Activated CD8-positive, alpha-beta memory T cell treated with anti-CD3 and anti-CD28 coated beads, Interleukin-2, amount 50 U/mL, for 48 hours (primary cell): ENCODE data around the gene UGT1A7.
"Not testable (repeated sequence)": the region's sequence is repeated elsewhere in the genome, so short reads cannot be mapped to it uniquely, and the experiment has no call there.

Experiments used
- DNase-seq: peaks from one replicate; pipeline ENCODE4 v3.0.0-alpha.2; 2020

The UGT1A7 gene

DNA sequence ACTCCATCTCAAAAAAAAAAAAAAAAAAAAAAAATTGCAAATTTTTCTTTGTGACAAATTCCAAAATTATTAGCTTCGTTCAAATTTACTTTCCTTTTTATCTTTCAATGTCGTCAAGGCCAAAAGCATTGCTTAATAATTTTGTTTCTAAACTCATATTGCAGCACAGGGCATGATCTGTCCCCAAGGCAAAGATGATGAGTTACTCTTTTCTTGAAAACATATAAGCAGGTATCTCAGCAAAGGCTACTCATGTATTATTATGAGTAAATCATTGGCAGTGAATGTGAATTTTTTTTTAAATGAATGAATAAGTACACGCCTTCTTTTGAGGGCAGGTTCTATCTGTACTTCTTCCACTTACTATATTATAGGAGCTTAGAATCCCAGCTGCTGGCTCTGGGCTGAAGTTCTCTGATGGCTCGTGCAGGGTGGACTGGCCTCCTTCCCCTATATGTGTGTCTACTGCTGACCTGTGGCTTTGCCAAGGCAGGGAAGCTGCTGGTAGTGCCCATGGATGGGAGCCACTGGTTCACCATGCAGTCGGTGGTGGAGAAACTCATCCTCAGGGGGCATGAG lies at the start of gene UGT1A7:
Gene UGT1A7 (plus strand): TSS at position 381 of the 579 bp plus-strand sequence. CDS start 37 bp downstream, at position 418.
- no peak for DNase-seq

DNA sequence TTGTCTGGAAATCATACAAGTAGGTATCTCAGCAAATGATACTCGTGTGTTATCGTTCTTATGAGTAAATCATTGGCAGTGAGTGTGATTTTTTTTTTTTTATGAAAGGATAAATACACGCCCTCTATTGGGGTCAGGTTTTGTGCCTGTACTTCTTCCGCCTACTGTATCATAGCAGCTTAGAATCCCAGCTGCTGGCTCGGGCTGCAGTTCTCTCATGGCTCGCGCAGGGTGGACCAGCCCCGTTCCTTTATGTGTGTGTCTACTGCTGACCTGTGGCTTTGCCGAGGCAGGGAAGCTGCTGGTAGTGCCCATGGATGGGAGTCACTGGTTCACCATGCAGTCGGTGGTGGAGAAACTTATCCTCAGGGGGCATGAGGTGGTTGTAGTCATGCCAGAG lies 45.4 kb upstream of the UGT1A7 start, which contains the start of gene UGT1A10:
Gene UGT1A10 (plus strand): TSS at position 143 of the 400 bp plus-strand sequence. CDS start 75 bp downstream, at position 218.
- DNase-seq = not testable (repeated sequence)

DNA sequence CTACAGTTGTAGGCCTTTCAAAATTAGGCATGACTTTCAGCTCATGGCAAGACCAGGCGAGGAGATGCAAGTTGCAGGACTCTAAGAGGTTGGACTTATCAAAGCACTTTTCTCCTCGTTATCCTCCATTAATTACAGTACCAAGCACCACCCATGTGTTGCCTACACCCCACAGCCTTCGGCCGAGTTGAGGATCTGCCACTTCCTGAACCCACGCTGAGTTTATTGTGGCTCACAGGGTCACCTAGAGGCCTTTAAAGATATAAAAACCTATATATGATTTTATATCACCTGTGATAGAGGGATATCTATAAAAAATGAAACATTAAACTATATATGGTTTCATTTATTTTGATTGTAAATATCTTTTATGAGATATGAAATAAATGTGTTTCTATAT lies 42.9 kb upstream of the UGT1A7 start:
- DNase-seq = no peak

- no peak for DNase-seq
Measured at GRCh38 chr2:233639860-233640259, 41.8 kb upstream of the UGT1A7 start.

DNA sequence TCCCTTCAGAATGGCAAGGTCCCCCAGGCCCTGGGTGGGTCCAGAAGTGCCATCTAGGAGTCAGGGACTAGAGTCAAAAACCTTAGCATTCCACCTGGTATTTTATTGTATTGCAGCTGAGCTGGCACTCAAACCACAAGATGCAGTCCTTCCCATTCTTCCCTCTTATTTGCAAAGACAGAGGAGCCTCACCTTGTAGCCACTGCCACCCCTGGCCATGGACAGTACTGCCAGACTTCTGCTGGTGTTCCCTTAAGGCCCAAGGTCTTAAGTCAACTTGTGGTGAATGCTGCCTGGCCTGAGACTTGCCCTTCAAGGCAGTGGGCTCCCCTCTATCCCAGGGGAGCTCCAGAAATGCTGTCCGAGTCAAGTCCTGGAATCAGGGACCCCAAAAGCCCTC lies 38.6 kb upstream of the UGT1A7 start:
- DNase-seq = no peak

DNA sequence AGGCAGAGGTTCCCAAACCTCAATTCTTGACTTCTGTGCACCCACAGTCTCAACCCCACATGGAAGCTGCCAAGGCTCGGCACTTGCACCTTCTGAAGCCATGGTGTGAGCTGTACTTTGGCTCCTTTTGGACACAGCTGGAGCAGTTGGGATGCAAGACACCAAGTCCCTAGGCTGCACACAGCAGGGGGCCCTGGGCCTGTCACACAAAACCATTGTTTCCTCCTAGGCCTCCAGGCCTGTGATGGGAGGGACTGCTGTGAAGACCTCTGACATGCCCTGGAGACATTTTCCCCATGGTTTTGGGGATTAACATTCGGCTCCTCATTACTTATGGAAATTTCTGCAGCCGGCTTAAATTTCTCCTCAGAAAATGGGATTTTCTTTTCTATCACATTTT lies 35.7 kb upstream of the UGT1A7 start:
- DNase-seq = not testable (repeated sequence)

GRCh38 chr2:233650981-233651380 lies 30.7 kb upstream of the UGT1A7 start:
- DNase-seq = no peak

GRCh38 chr2:233651430-233651829 lies 30.3 kb upstream of the UGT1A7 start:
- no peak for DNase-seq

DNA sequence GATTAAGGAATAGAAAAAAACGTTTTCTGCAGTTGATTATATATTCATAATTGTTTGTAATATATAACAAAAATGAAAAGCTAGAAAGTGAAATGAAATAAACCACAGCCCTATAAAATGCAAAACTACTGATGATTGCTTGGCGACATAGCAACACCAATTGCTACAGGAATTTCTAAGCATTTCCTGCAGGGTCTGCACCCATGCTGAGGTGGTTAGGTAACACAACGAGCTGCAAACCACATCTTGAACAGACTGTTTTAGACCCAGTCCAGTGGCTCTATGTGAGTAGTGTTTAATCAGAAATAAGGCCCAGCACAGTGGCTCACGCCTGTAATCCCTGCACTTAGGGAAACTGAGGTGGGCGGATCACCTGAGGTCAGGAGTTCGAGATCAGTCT lies 27.2 kb upstream of the UGT1A7 start:
- no peak for DNase-seq

- DNase-seq = no peak
Measured at GRCh38 chr2:233655043-233655442, 26.7 kb upstream of the UGT1A7 start.

- DNase-seq = not testable (repeated sequence)
Measured at GRCh38 chr2:233655943-233656342, 25.8 kb upstream of the UGT1A7 start.

DNA sequence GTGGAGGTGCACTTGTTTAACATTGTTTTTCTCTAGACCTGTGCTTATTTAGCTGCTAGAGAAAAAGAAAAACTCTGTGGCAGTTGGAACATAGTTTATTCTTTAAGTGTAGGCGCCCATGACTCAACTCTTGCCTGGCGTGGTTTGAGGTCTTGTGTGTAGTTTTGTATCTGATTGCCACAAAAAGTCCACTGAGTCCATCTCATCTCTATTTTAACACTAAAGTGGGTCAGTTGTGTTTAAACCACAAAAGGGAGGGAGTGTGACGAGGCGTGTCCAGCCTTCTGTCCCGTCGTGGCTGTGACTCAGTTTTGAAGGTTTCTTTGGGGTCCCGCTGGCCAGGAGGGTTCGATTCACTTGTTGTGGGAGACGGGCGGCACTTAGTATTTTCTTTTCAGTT lies 25.3 kb upstream of the UGT1A7 start:
- no peak for DNase-seq

GRCh38 chr2:233658610-233659009 lies 23.1 kb upstream of the UGT1A7 start:
- no peak for DNase-seq

- DNase-seq = no peak
Measured at GRCh38 chr2:233663911-233664310, 17.8 kb upstream of the UGT1A7 start.

GRCh38 chr2:233668605-233669260 lies 13.0 kb upstream of the UGT1A7 start:
- no peak for DNase-seq

DNA sequence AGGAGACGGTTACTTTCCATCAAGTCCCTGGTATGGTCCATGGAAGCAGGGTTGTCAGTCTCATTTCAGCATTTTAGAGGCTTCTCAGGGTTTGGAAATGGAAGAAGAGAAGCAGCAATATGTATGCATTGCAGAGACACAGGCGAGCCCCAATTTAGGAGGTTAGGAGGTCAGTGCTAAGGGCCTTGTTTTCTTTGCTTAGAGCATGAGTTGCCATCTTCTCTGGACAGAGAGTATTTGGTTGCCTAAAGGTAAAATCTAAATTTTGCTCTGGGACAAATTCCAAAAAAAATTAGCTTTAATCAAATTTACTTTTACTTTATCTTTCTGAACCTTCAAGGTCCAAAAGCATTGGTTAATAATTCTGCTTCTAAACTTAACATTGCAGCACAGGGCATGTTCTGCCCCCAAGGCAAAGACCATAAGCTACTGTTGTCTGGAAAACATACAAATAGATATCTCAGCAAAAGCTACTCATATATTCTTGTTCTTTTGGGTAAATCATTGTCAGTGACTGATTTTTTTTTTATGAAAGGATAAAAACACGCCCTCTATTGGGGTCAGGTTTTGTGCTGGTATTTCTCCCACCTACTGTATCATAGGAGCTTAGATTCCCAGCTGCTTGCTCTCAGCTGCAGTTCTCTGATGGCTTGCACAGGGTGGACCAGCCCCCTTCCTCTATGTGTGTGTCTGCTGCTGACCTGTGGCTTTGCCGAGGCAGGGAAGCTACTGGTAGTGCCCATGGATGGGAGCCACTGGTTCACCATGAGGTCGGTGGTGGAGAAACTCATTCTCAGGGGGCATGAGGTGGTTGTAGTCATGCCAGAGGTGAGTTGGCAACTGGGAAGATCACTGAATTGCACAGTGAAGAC lies 10.2 kb upstream of the UGT1A7 start, which contains the start of gene UGT1A9:
Gene UGT1A9 (plus strand): TSS at position 609 of the 872 bp plus-strand sequence. CDS start 37 bp downstream, at position 646.
- no peak for DNase-seq

GRCh38 chr2:233672886-233673285 lies 8.8 kb upstream of the UGT1A7 start:
- no peak for DNase-seq

GRCh38 chr2:233673896-233674295 lies 7.8 kb upstream of the UGT1A7 start:
- DNase-seq = no peak

DNA sequence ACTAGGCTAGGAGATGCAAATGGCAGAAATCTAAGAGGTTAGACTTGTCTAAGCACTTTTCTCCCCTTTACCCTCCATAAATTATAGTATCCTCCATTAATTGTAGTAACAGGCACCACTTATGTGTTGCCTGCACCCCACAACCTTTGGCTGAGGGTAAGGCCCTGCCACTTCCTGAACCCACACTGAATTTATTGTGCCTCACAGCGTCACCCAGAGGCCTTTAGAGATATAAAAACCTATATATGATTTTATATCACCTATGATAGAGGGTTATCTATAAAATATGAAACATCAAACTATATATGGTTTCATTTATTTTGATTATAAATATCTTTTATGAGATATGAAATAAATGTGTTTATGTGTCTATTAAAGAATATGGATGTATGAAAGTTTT lies 7.4 kb upstream of the UGT1A7 start:
- no peak for DNase-seq

- DNase-seq = no peak
Measured at GRCh38 chr2:233674995-233675394, 6.7 kb upstream of the UGT1A7 start.

GRCh38 chr2:233676046-233676445 lies 5.7 kb upstream of the UGT1A7 start:
- DNase-seq = no peak

DNA sequence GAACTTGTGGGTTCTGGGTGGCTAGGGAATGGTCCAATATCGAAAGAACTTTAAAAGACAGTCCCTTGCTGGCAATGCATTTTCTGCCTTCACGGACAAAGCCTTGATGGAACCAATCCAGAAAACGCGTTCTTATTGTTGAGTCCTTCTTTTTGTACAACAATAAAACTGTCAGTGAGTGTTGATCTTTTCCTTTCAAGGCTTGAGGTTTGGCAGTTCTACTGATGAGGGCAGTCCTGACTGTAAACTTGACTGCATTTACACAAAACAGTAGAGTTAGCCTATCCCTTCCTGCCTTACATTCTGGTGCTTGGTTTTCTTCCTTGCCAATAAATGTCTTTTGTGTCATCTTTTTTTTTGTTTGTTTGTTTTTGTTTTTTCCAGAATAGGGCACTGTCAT lies 2.5 kb upstream of the UGT1A7 start:
- DNase-seq = no peak

- no peak for DNase-seq
Measured at GRCh38 chr2:233680361-233681045, 1.2 kb upstream of the UGT1A7 start.
